Left lung (tissue), 10 donors: ENCODE data around the gene CLDND1. TPM values are rescaled to one million over a fixed set of nuclear protein-coding genes. Genes with fewer than 3 reads are reported as not detected.
"Not testable (repeated sequence)": the region's sequence is repeated elsewhere in the genome, so short reads cannot be mapped to it uniquely, and the experiment has no call there.

ENCODE experiments used
- ATAC-seq: fragments of 200-7000 bp; cut with Tn5 transposase; one replicate; pipeline ENCODE4 v1.9.1; 2020; ENCODE audit warnings: moderate library complexity
- DNase-seq, 4 donors: peaks; one replicate each; pipeline ENCODE4 v3.0.0-alpha.2; 2013 to 2020
- H3K27ac ChIP-seq, 2 donors: fragments of 200-600 bp; sonication (generic) in 1 of 2; one replicate each; pipeline versions ENCODE4 v1.5.0 to v1.8.0; 2020 to 2021
- H3K27me3 ChIP-seq, 2 donors: fragments of 200-600 bp; sonication (generic) in 1 of 2; one replicate each; pipeline versions ENCODE4 v1.5.0 to v1.8.0; 2020 to 2021
- H3K36me3 ChIP-seq, 2 donors: fragments of 200-600 bp; sonication (generic) in 1 of 2; one replicate each; pipeline versions ENCODE4 v1.5.0 to v1.8.0; 2020 to 2021
- H3K4me1 ChIP-seq, 2 donors: fragments of 200-600 bp; one replicate each; pipeline ENCODE4 v1.8.0; 2021
- H3K4me3 ChIP-seq, 2 donors: fragments of 200-600 bp; sonication (generic) in 1 of 2; one replicate each; pipeline versions ENCODE4 v1.5.0 to v1.8.0; 2020 to 2021; ENCODE audit warnings: mild to moderate bottlenecking in 1 of 2
- H3K9me3 ChIP-seq, 2 donors: fragments of 200-600 bp; sonication (generic) in 1 of 2; one replicate each; pipeline versions ENCODE4 v1.5.0 to v1.8.0; 2020 to 2021
- CTCF ChIP-seq, 2 donors: fragments of 200-600 bp; sonication (generic) in 1 of 2; IDR thresholded peaks; one replicate each; pipeline versions ENCODE4 v1.5.0 to v1.8.0; 2021; ENCODE audit warnings: antibody characterized with exemption in 2 of 2
- intact Hi-C, 2 donors: fragments of 100-400 bp; cut with DNase I; formaldehyde crosslinking; loops; one replicate each; pipeline versions ENCODE4 v1.11.2 to v1.14.2; 2022
- polyA plus RNA-seq, 6 donors: library from polyadenylated mRNA; unstranded; fragments of 120-200 nt; gene quantifications; one replicate each; pipeline ENCODE4 v1.2.1, GENCODE V29; 2013; ENCODE audit not compliant: insufficient read length in 6 of 6
- total RNA-seq, 2 donors: library from RNA; stranded (reverse); fragmentation: NEBNext Ultra II Directional; extraction: Animal tissue kit (Norgen Biotek cat#: 25700); gene quantifications; one replicate each; pipeline ENCODE4 v1.2.1, GENCODE V29; 2021
- donor health status: DM: no; HTN: yes; CAD: no.
- donor health status: DM: no; HTN: no; CAD: no.

The CLDND1 gene
- total and polyA plus RNA-seq, 8 donors: 74.8 to 187 (median 137) TPM

GRCh38 chr3:98565237-98565643 lies 42.5 kb upstream of the CLDND1 start:
- Histone ChIP-seq H3K4me1 (peaks cover 0 to 25% of the 10 kb centered on the region in 2 donors), H3K4me3 (no peak overlapping the region), H3K36me3 (no peaks in the 10 kb centered on the region), H3K27ac (no peak overlapping the region), H3K27me3 (no peaks in the 10 kb centered on the region), H3K9me3 (no peaks in the 10 kb centered on the region)
- no peak for ATAC-seq
- intact Hi-C loops: no loop called here
- no peak for DNase-seq
- no peak for TF ChIP-seq CTCF (IDR thresholded peaks at IDR 0.05)

- intact Hi-C loops: no loop called here
- ATAC-seq: no peak
- H3K9me3 ChIP-seq: no peaks in the 10 kb centered on the region
Observed at GRCh38 chr3:98564282-98565005, 41.7 kb upstream of the CLDND1 start.

GRCh38 chr3:98563661-98564281 lies 41.1 kb upstream of the CLDND1 start:
- intact Hi-C loops: no loop called here
- DNase-seq (no peak), ATAC-seq (no peak)
- H3K4me3 ChIP-seq: no peak overlapping the region
- no peak overlapping the region for H3K27ac ChIP-seq
- no peak for TF ChIP-seq CTCF (IDR thresholded peaks at IDR 0.05)
- no peaks in the 10 kb centered on the region for H3K36me3 ChIP-seq
- H3K27me3 ChIP-seq: no peaks in the 10 kb centered on the region
- H3K4me1 ChIP-seq: peaks cover 0 to 25% of the 10 kb centered on the region in 2 donors
- H3K9me3 ChIP-seq: no peaks in the 10 kb centered on the region

More at GRCh38 chr3:98564282-98565005, 41.7 kb upstream of the CLDND1 start:
- H3K27ac ChIP-seq: no peak overlapping the region
- no peaks in the 10 kb centered on the region for H3K36me3 ChIP-seq
- no peaks in the 10 kb centered on the region for H3K27me3 ChIP-seq
- no peak for TF ChIP-seq CTCF (IDR thresholded peaks at IDR 0.05)
- H3K4me1 ChIP-seq: peaks cover 0 to 25% of the 10 kb centered on the region in 2 donors
- H3K4me3 ChIP-seq: no peak overlapping the region
- DNase-seq: no peak

GRCh38 chr3:98561727-98562521 lies 39.2 kb upstream of the CLDND1 start:
- ATAC-seq (no peak), DNase-seq (no peak)
- H3K27me3 ChIP-seq: no peaks in the 10 kb centered on the region
- no peak overlapping the region for H3K4me3 ChIP-seq
- intact Hi-C loops: no loop called here
- H3K27ac ChIP-seq: no peak overlapping the region
- peaks cover 0 to 25% of the 10 kb centered on the region in 2 donors for H3K4me1 ChIP-seq
- TF ChIP-seq CTCF (IDR thresholded peaks at IDR 0.05): no peak
- H3K9me3 ChIP-seq: no peaks in the 10 kb centered on the region
- H3K36me3 ChIP-seq: no peaks in the 10 kb centered on the region

- intact Hi-C loops: no loop called here
- no peak for TF ChIP-seq CTCF (IDR thresholded peaks at IDR 0.05)
Observed at GRCh38 chr3:98560911-98561310, 38.2 kb upstream of the CLDND1 start.

GRCh38 chr3:98559769-98560168 lies 37.1 kb upstream of the CLDND1 start:
- H3K27me3 ChIP-seq, H3K36me3 ChIP-seq, H3K4me3 ChIP-seq, H3K27ac ChIP-seq, ATAC-seq, intact Hi-C loops, DNase-seq, H3K9me3 ChIP-seq: not testable (repeated sequence)
- H3K4me1 ChIP-seq: peaks cover 0 to 25% of the 10 kb centered on the region in 2 donors

More at GRCh38 chr3:98560911-98561310, 38.2 kb upstream of the CLDND1 start:
- Histone ChIP-seq H3K9me3 (no peaks in the 10 kb centered on the region), H3K4me3 (no peak overlapping the region), H3K36me3 (no peaks in the 10 kb centered on the region), H3K27me3 (no peaks in the 10 kb centered on the region), H3K4me1 (peaks cover 0 to 25% of the 10 kb centered on the region in 2 donors), H3K27ac (no peak overlapping the region)
- ATAC-seq (no peak), DNase-seq (no peak)
